SK-N-SH treated with all-trans-retinoic acid at 6 μM for 48 hours (cell line): ENCODE data around the gene PRR36.

Source experiments
- ATAC-seq: fragments of 200-7000 bp; cut with Tn5 transposase; 3 replicates; pipeline ENCODE4 v1.9.1; 2020; ENCODE audit warnings: mild to moderate bottlenecking, moderate library complexity
- ARNTL ChIP-seq: fragments of 450-650 bp; formaldehyde crosslinking; IDR thresholded peaks from 2 replicates; pipeline ENCODE4 v1.5.0; 2020; ENCODE audit warnings: low read depth, mild to moderate bottlenecking, moderate library complexity, borderline replicate concordance
- BACH2 ChIP-seq: fragments of 250-450 bp; sonication (Bioruptor Pico); IDR thresholded peaks from 2 replicates; pipeline ENCODE4 v1.9.0; 2021; ENCODE audit warnings: mild to moderate bottlenecking, borderline replicate concordance
- CREB5 ChIP-seq: fragments of 250-450 bp; sonication (Bioruptor Pico); IDR thresholded peaks from 2 replicates; pipeline ENCODE4 v1.5.1; 2020; ENCODE audit warnings: low read depth, mild to moderate bottlenecking, moderate library complexity
- CSDC2 ChIP-seq: fragments of 250-450 bp; sonication (Bioruptor Pico); IDR thresholded peaks from 2 replicates; pipeline ENCODE4 v1.5.0; 2020; ENCODE audit warnings: mild to moderate bottlenecking, moderate library complexity
- ESRRG ChIP-seq: fragments of 250-450 bp; sonication (Bioruptor Pico); IDR thresholded peaks from 2 replicates; pipeline ENCODE4 v1.6.1; 2021; ENCODE audit warnings: mild to moderate bottlenecking
- GLIS3 ChIP-seq: fragments of 250-450 bp; sonication (Bioruptor Pico); IDR thresholded peaks from 2 replicates; pipeline ENCODE4 v1.5.0; 2020; ENCODE audit warnings: mild to moderate bottlenecking, moderate library complexity
- ISL1 ChIP-seq: fragments of 250-450 bp; sonication (Bioruptor Pico); IDR thresholded peaks from 2 replicates; pipeline ENCODE4 v2.1.2; 2022; ENCODE audit warnings: mild to moderate bottlenecking, moderate library complexity
- OSR1 ChIP-seq: fragments of 250-450 bp; sonication (Bioruptor Pico); IDR thresholded peaks from 2 replicates; pipeline ENCODE4 v1.8.0; 2022; ENCODE audit warnings: moderate library complexity, mild to moderate bottlenecking, inconsistent platforms
- PATZ1 ChIP-seq: fragments of 250-450 bp; sonication (Bioruptor Pico); IDR thresholded peaks from 2 replicates; pipeline ENCODE4 v1.8.0; 2020; ENCODE audit warnings: mild to moderate bottlenecking, moderate library complexity, borderline replicate concordance
- POU6F1 ChIP-seq: fragments of 250-450 bp; sonication (Bioruptor Pico); IDR thresholded peaks from 2 replicates; pipeline ENCODE4 v1.8.0; 2021; ENCODE audit warnings: low read depth, mild to moderate bottlenecking, moderate library complexity, borderline replicate concordance
- PPARA ChIP-seq: fragments of 250-450 bp; sonication (Bioruptor Pico); IDR thresholded peaks from 2 replicates; pipeline ENCODE4 v1.5.0; 2020; ENCODE audit warnings: mild to moderate bottlenecking, borderline replicate concordance
- RARB ChIP-seq: fragments of 250-450 bp; sonication (Bioruptor Pico); IDR thresholded peaks from 2 replicates; pipeline ENCODE4 v1.8.0; 2021; ENCODE audit warnings: mild to moderate bottlenecking, moderate library complexity
- TCF4 ChIP-seq: fragments of 250-450 bp; sonication (Bioruptor Pico); IDR thresholded peaks from 2 replicates; pipeline ENCODE4 v1.8.0; 2021; ENCODE audit warnings: mild to moderate bottlenecking, moderate library complexity, borderline replicate concordance
- TSHZ2 ChIP-seq: fragments of 250-450 bp; sonication (Bioruptor Pico); IDR thresholded peaks from 2 replicates; pipeline ENCODE4 v1.5.0; 2020; ENCODE audit warnings: mild to moderate bottlenecking, moderate library complexity
- ZC3H10 ChIP-seq: fragments of 250-450 bp; sonication (Bioruptor Pico); IDR thresholded peaks from 2 replicates; pipeline ENCODE4 v1.5.1; 2021; ENCODE audit warnings: mild to moderate bottlenecking, moderate library complexity
- ZFP3 ChIP-seq: fragments of 250-450 bp; sonication (Bioruptor Pico); IDR thresholded peaks from 2 replicates; pipeline ENCODE4 v1.5.0; 2020; ENCODE audit warnings: mild to moderate bottlenecking, moderate library complexity
- ZFP30 ChIP-seq: fragments of 450-650 bp; formaldehyde crosslinking; IDR thresholded peaks from 2 replicates; pipeline ENCODE4 v1.5.0; 2022; ENCODE audit warnings: mild to moderate bottlenecking, moderate library complexity
- ZNF565 ChIP-seq: fragments of 450-650 bp; formaldehyde crosslinking; conservative IDR thresholded peaks from 2 replicates; pipeline ENCODE4 v1.5.0; 2020; ENCODE audit warnings: low read depth, mild to moderate bottlenecking, moderate library complexity
- ZNF70 ChIP-seq: fragments of 450-650 bp; formaldehyde crosslinking; IDR thresholded peaks from 2 replicates; pipeline ENCODE4 v1.5.0; 2020; ENCODE audit warnings: mild to moderate bottlenecking, moderate library complexity
- ZNF8 ChIP-seq: fragments of 450-650 bp; formaldehyde crosslinking; IDR thresholded peaks from 2 replicates; pipeline ENCODE4 v1.5.0; 2020; ENCODE audit warnings: mild to moderate bottlenecking, moderate library complexity

Gene PRR36

GRCh38 chr19:7868671-7869452 lies 5.3 kb downstream of the PRR36 start (continued):
- no peak for TF ChIP-seq CREB5 (CRISPR knock-in tag)

- no peak for ATAC-seq
- TF ChIP-seq TSHZ2 (CRISPR knock-in tag): no peak
- TF ChIP-seq ZFP3 (CRISPR knock-in tag): no peak
- TF ChIP-seq OSR1 (CRISPR knock-in tag): no peak
- no peak for TF ChIP-seq CREB5 (CRISPR knock-in tag)
- no peak for TF ChIP-seq BACH2 (CRISPR knock-in tag)
- TF ChIP-seq ZC3H10: no peak
- TF ChIP-seq ZNF565 (CRISPR knock-in tag): no peak
- TF ChIP-seq ZNF70 (CRISPR knock-in tag): no peak
- no peak for TF ChIP-seq PPARA
- TF ChIP-seq ZNF8 (CRISPR knock-in tag): no peak
- no peak for TF ChIP-seq RARB (CRISPR knock-in tag)
- no peak for TF ChIP-seq ARNTL (CRISPR knock-in tag)
- TF ChIP-seq ESRRG (CRISPR knock-in tag): no peak
- no peak for TF ChIP-seq ISL1
- TF ChIP-seq POU6F1: no peak
- no peak for TF ChIP-seq ZFP30 (CRISPR knock-in tag)
- TF ChIP-seq TCF4: no peak
- TF ChIP-seq, all 23 proteins: peak for 0
Measured at GRCh38 chr19:7868326-7868670, 5.9 kb downstream of the PRR36 start.

GRCh38 chr19:7867092-7867844 lies 6.9 kb downstream of the PRR36 start:
- no peak for TF ChIP-seq PATZ1 (CRISPR knock-in tag)
- TF ChIP-seq CREB5 (CRISPR knock-in tag): no peak
- no peak for TF ChIP-seq GLIS3 (CRISPR knock-in tag)
- no peak for TF ChIP-seq ZFP3 (CRISPR knock-in tag)
- no peak for TF ChIP-seq ISL1
- no peak for TF ChIP-seq BACH2 (CRISPR knock-in tag)
- no peak for TF ChIP-seq ZC3H10
- no peak for TF ChIP-seq ZNF8 (CRISPR knock-in tag)
- no peak for TF ChIP-seq TSHZ2 (CRISPR knock-in tag)
- TF ChIP-seq OSR1 (CRISPR knock-in tag): no peak
- no peak for TF ChIP-seq CSDC2 (CRISPR knock-in tag)
- no peak for TF ChIP-seq RARB (CRISPR knock-in tag)
- no peak for TF ChIP-seq TCF4
- ATAC-seq: no peak
